KOPT-K1 (cell line): ENCODE results near the gene PRKCZ.

Source experiments
- H3K27ac ChIP-seq: fragments of 200-600 bp; sonication (generic); 2 replicates; pipeline ENCODE4 v1.5.1; 2016; ENCODE audit warnings: antibody characterized with exemption, mild to moderate bottlenecking, low read depth, low read length; ENCODE audit not compliant: poor library complexity, severe bottlenecking
- H3K36me3 ChIP-seq: fragments of 200-600 bp; sonication (generic); 2 replicates; pipeline ENCODE4 v1.5.1; 2017; ENCODE audit warnings: antibody characterized with exemption, mild to moderate bottlenecking, low read length, moderate library complexity; ENCODE audit not compliant: insufficient read depth
- H3K9me3 ChIP-seq: fragments of 200-600 bp; sonication (generic); 2 replicates; pipeline ENCODE4 v1.5.1; 2017; ENCODE audit warnings: antibody characterized with exemption, low read length, mild to moderate bottlenecking; ENCODE audit not compliant: insufficient read depth, poor library complexity, severe bottlenecking

The PRKCZ gene

GRCh38 chr1:2224170-2224584 is 174.0 kb downstream of the PRKCZ start:
- no peaks in the 10 kb centered on the region for H3K9me3 ChIP-seq
- H3K36me3 ChIP-seq: no peaks in the 10 kb centered on the region
- H3K27ac ChIP-seq: no peak overlapping the region

GRCh38 chr1:2224631-2225428 is 174.6 kb downstream of the PRKCZ start:
- Histone ChIP-seq H3K9me3 (no peaks in the 10 kb centered on the region), H3K27ac (no peak overlapping the region), H3K36me3 (no peaks in the 10 kb centered on the region)

GRCh38 chr1:2226525-2227345 is 176.5 kb downstream of the PRKCZ start:
- H3K9me3 ChIP-seq: no peaks in the 10 kb centered on the region
- H3K27ac ChIP-seq: no peak overlapping the region
- no peaks in the 10 kb centered on the region for H3K36me3 ChIP-seq

GRCh38 chr1:2227346-2228156 is 177.3 kb downstream of the PRKCZ start:
- H3K36me3 ChIP-seq: no peaks in the 10 kb centered on the region
- no peaks in the 10 kb centered on the region for H3K9me3 ChIP-seq
- no peak overlapping the region for H3K27ac ChIP-seq

- Histone ChIP-seq H3K27ac (no peak within 1 kb of the TSS), H3K36me3 (no peaks in the 10 kb centered on the region), H3K9me3 (no peaks in the 10 kb centered on the region)
These were observed 178.0 kb downstream of the PRKCZ start, which contains the start of gene SKI for GRCh38 chr1:2228157-2228594. SKI (plus strand) TSS chr1:2228319; CDS start chr1:2228767, 448 bp downstream.

- H3K9me3 ChIP-seq: no peaks in the 10 kb centered on the region
- H3K36me3 ChIP-seq: no peaks in the 10 kb centered on the region
- H3K27ac ChIP-seq: no peak overlapping the region
These were observed 178.5 kb downstream of the PRKCZ start for GRCh38 chr1:2228694-2229036.

DNA sequence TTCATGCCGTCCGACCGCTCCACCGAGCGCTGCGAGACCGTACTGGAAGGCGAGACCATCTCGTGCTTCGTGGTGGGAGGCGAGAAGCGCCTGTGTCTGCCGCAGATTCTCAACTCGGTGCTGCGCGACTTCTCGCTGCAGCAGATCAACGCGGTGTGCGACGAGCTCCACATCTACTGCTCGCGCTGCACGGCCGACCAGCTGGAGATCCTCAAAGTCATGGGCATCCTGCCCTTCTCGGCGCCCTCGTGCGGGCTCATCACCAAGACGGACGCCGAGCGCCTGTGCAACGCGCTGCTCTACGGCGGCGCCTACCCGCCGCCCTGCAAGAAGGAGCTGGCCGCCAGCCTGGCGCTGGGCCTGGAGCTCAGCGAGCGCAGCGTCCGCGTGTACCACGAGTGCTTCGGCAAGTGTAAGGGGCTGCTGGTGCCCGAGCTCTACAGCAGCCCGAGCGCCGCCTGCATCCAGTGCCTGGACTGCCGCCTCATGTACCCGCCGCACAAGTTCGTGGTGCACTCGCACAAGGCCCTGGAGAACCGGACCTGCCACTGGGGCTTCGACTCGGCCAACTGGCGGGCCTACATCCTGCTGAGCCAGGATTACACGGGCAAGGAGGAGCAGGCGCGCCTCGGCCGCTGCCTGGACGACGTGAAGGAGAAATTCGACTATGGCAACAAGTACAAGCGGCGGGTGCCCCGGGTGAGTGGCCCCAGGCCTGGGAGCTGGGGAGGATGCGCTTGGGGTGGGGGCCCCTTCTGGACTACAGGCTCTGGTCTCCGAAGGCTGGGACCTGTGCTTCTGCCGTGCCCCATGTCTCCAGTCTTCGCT is 179.0 kb downstream of the PRKCZ start:
- H3K9me3 ChIP-seq: no peaks in the 10 kb centered on the region

DNA sequence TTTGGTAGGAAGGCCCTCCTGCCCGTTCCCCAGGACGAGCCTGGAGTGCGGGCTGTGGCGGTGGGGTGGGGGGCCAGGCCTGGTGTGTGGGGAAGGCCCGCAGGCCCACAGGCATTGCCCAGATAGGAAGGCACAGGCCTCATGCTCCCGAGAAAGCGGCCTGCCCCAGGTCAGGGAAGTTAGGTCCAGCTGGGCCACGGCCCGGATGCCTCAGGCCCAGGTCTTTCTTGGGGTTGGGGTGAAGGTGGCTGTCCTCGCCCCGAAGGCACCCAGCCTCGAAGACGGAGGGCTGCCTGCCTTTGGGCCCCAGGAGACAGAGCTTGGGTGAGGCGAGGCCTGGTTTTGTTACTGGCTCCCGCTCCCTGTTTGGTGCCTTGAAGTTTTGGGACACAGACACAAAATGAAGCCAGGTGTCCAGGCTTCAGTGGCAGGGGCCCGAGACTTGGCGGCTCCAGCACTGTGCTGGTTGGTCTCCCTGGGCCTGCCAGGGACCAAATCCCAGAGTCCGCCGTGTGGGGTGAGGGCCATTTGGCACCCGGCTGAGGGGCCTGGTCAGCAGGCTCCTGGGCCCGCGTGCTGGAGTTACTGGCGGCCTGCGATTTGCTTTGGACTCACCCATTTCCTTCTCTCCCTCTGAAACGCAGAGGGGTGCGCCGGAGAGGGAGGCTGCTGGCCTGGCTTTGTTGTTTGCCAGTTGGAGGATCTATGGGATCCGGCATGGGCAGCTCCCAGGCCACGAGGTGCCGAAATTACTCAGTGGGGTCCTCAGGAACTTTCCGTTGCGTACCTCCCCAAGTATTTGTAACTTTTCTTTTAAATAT is 179.9 kb downstream of the PRKCZ start:
- Histone ChIP-seq H3K9me3 (no peaks in the 10 kb centered on the region), H3K36me3 (no peaks in the 10 kb centered on the region), H3K27ac (no peak overlapping the region)

More for the DNA sequence above, 179.0 kb downstream of the PRKCZ start:
- Histone ChIP-seq H3K27ac (no peak overlapping the region), H3K36me3 (no peaks in the 10 kb centered on the region)

GRCh38 chr1:2230781-2231531 is 180.7 kb downstream of the PRKCZ start:
- Histone ChIP-seq H3K27ac (no peak overlapping the region), H3K36me3 (no peaks in the 10 kb centered on the region), H3K9me3 (no peaks in the 10 kb centered on the region)

DNA sequence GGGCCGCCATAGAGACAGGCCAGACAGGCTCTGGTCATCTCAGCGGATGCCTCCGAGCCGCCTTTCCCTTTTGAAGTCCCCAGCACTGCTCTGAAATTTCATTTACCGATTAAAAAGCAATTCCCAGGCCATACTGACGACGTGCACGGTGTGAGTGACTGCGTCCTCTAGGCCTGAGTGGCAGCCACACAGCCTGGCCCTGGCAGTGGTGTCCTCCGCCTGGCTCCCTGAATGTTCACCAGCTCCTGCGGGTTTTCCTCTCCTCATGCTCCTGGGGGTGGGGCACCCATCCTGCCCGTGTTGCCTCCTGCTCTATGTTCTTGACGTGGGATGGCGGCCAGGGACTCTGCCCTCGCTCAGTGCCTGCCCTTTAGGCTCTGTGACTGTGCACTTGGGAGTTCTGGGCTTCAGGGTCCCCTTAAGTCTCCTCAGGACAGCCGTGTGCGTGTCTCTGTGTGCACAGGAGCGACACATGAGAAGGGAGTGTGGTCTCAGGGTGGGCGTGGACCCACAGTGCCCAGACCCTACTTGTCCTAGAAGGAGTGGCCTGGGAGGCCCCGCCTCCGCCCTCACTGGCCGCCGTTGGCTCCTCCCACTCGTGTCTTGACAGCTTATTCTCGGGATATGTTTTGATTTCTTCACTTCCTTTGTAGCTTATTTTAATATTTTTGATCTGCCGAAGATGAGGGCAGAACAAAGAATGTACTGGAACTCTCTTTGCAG is 181.5 kb downstream of the PRKCZ start:
- Histone ChIP-seq H3K27ac (no peak overlapping the region), H3K9me3 (no peaks in the 10 kb centered on the region), H3K36me3 (no peaks in the 10 kb centered on the region)

DNA sequence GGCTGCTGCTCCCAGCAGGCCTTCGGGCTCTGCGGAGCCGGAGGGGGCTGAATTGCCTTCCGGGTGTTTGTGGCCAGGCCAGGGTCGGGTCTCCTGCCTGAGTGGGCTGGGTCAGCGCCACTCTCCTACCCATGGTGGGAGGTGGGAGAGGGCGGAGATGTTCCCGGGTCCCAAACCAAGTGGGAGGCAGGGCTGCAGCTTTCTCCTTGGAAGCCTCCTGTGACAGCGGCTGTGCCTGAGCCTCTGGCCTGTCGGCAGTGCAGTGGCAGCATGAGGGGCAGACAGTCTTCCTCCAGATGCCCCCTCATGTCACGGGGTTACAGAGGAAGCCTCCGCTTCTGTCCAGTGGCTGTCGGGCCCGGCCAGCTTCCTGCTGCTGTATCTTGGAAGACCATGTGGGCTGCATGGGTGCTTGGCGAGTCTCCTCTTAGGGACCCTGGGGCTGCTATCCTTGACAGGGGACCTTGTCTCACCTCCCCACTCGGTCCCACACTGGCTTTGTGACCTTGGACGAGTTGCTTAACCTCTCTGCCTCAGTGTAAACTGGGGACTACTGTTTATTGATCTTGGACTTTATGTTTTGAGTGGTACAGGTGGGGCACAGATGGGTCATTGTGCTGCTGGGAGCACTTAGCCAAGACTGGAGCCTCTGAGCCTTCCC is 182.2 kb downstream of the PRKCZ start:
- Histone ChIP-seq H3K36me3 (no peaks in the 10 kb centered on the region), H3K27ac (no peak overlapping the region), H3K9me3 (no peaks in the 10 kb centered on the region)

- Histone ChIP-seq H3K27ac (no peak overlapping the region), H3K36me3 (no peaks in the 10 kb centered on the region), H3K9me3 (no peaks in the 10 kb centered on the region)
These were observed 182.8 kb downstream of the PRKCZ start for GRCh38 chr1:2232916-2233438.
